Transverse colon (tissue), 4 donors: ENCODE results near the gene SKA2. TPM values are rescaled to one million over a fixed set of nuclear protein-coding genes. Genes with fewer than 3 reads are reported as not detected.

Source experiments
- DNase-seq: peaks from one replicate; pipeline ENCODE4 v3.0.0-alpha.2; 2019
- H3K27ac ChIP-seq, 4 donors: fragments of 200-600 bp; sonication (generic); 2 replicates each; pipeline ENCODE4 v1.5.1; 2016 to 2018; ENCODE audit warnings: inconsistent platforms in 4 of 4
- H3K27me3 ChIP-seq: fragments of 200-600 bp; sonication (generic); 2 replicates; pipeline ENCODE4 v1.5.1; 2017; ENCODE audit warnings: inconsistent platforms
- H3K36me3 ChIP-seq, 4 donors: fragments of 200-600 bp; sonication (generic); 2 replicates each; pipeline ENCODE4 v1.5.1; 2017 to 2019; ENCODE audit warnings: inconsistent platforms in 4 of 4
- H3K4me1 ChIP-seq, 4 donors: fragments of 200-600 bp; sonication (generic); 2 replicates each; pipeline ENCODE4 v1.5.1; 2017 to 2020; ENCODE audit warnings: inconsistent platforms in 4 of 4
- H3K4me3 ChIP-seq, 4 donors: fragments of 200-600 bp; sonication (generic); 1 replicate in 1 of 4; 2 replicates in 3 of 4; pipeline versions ENCODE4 v1.5.1 to v1.6.1; 2017 to 2019; ENCODE audit warnings: inconsistent platforms in 4 of 4
- H3K9me3 ChIP-seq, 2 donors: fragments of 200-600 bp; sonication (generic); 2 replicates each; pipeline ENCODE4 v1.5.1; 2017 to 2019; ENCODE audit warnings: inconsistent platforms in 2 of 2
- EP300 ChIP-seq: sonication (generic); formaldehyde crosslinking; IDR thresholded peaks from one replicate; pipeline ENCODE4 v1.6.1; 2017; ENCODE audit warnings: antibody characterized with exemption, low read depth
- POLR2A ChIP-seq: fragments of 450-650 bp; IDR thresholded peaks from one replicate; pipeline ENCODE4 v1.6.1; 2016; ENCODE audit warnings: antibody characterized with exemption, mild to moderate bottlenecking, moderate library complexity
- POLR2AphosphoS5 ChIP-seq, 3 donors: sonication (generic); formaldehyde crosslinking; IDR thresholded peaks; one replicate each; pipeline ENCODE4 v1.6.1; 2016; ENCODE audit warnings: antibody characterized with exemption in 3 of 3
- WGBS, 2 donors: methylation state at CpG; one replicate each; pipeline ENCODE4 v1.1.5; 2018; ENCODE audit warnings: low coverage in 1 of 2; 5-methylcytosine and 5-hydroxymethylcytosine counted together
- in situ Hi-C, 4 donors: fragments of 200-750 bp; cut with MboI; loops; one replicate each; pipeline versions ENCODE4 v1.15.0 to v1.15.1; 2017; ENCODE audit warnings: low sequenced_read_pairs in 3 of 4, low pct_ligation_motif_present in 1 of 4, low pct_unique_long_range_greater_than_20kb in 1 of 4
- intact Hi-C: fragments of 100-400 bp; cut with DNase I; formaldehyde crosslinking; loops from one replicate; pipeline ENCODE4 v1.15.1; 2023; ENCODE audit warnings: low total_unique reads
- total RNA-seq, 4 donors: library from RNA; depleted of rRNA; stranded (reverse); fragments of >200 nt; gene quantifications; one replicate each; pipeline ENCODE4 v1.1.0, GENCODE V29; 2016
- TF ChIP-seq, protein P1 (sequence below), 5 experiments: fragments of 200-600 bp in 3 of 5; fragments of 450-650 bp in 2 of 5; sonication (generic) in 3 of 5; IDR thresholded peaks; 1 replicate in 2 of 5; 2 replicates in 3 of 5; pipeline ENCODE4 v1.5.1; 2016 to 2017; ENCODE audit warnings: antibody characterized with exemption in 5 of 5, inconsistent platforms in 3 of 5, mild to moderate bottlenecking in 2 of 5, moderate library complexity in 1 of 5

The SKA2 gene
- total RNA-seq, 4 donors from 2014 or later = 11.9 to 40.3 (median 22.3) TPM

DNA sequence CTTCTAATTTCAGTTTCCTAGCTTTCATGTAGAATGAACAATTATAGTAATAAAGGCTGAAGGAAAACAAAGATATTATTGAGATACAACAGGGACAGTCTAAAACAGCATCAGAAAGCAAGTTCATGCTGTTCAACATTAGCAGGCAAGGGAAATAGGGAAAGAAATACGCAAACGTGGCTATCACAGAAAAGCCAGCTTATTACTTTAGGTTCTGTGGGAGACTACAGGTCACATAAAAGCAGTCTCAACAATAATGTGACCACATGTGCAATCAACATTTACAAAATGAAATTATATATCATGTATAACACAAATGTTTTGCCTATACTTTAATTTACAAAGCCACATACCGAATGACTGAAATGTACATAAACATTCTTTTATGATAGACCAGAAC is 43.4 kb downstream of the SKA2 start:
- TF ChIP-seq POLR2AphosphoS5 (IDR thresholded peaks at IDR 0.05) = no peak
- TF ChIP-seq, protein P1, sequence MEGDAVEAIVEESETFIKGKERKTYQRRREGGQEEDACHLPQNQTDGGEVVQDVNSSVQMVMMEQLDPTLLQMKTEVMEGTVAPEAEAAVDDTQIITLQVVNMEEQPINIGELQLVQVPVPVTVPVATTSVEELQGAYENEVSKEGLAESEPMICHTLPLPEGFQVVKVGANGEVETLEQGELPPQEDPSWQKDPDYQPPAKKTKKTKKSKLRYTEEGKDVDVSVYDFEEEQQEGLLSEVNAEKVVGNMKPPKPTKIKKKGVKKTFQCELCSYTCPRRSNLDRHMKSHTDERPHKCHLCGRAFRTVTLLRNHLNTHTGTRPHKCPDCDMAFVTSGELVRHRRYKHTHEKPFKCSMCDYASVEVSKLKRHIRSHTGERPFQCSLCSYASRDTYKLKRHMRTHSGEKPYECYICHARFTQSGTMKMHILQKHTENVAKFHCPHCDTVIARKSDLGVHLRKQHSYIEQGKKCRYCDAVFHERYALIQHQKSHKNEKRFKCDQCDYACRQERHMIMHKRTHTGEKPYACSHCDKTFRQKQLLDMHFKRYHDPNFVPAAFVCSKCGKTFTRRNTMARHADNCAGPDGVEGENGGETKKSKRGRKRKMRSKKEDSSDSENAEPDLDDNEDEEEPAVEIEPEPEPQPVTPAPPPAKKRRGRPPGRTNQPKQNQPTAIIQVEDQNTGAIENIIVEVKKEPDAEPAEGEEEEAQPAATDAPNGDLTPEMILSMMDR (IDR thresholded peaks at IDR 0.05) = no peak
- TF ChIP-seq EP300 = no peak
- TF ChIP-seq POLR2A = no peak
- intact Hi-C loops = no loop called here
- H3K4me1 ChIP-seq = peaks cover 0 to 15% (median 6%) of the 10 kb centered on the region in 4 donors
- H3K27ac ChIP-seq = no peak overlapping the region
- H3K4me3 ChIP-seq = no peak overlapping the region
- 80 to 87% methylated on average over 3 of the region's 3 CpGs for WGBS, 2 donors
- H3K9me3 ChIP-seq = no peaks in the 10 kb centered on the region
- no peaks in the 10 kb centered on the region for H3K27me3 ChIP-seq
- H3K36me3 ChIP-seq = peaks cover 0 to 1% (median 0%) of the 10 kb centered on the region in 4 donors
- in situ Hi-C loops = no loop called here
- no peak for DNase-seq

DNA sequence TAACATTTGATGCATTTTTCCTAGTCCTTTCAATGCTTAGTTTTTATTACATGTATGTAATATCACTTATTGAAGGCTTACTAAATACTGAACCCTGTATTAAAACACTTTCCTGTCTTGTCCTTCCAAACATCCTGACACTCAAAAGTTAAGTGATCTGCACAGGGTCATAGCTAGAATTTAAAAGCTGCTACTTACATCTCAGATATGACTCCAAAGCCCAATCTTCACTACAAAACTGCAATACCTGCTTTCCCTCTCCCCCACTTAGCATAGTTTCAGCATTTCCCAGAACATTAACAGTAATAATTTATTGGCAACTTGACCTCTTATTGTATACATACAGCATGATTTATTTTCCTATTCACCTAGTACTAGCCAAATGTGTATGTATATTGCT is 44.0 kb downstream of the SKA2 start:
- no peak for TF ChIP-seq POLR2A
- no peak for TF ChIP-seq EP300
- TF ChIP-seq POLR2AphosphoS5 (IDR thresholded peaks at IDR 0.05) = no peak
- TF ChIP-seq, protein P1 (IDR thresholded peaks at IDR 0.05) = no peak
- Histone ChIP-seq H3K27me3 (no peaks in the 10 kb centered on the region), H3K4me3 (no peak overlapping the region), H3K9me3 (no peaks in the 10 kb centered on the region), H3K4me1 (peaks cover 0 to 15% (median 6%) of the 10 kb centered on the region in 4 donors), H3K36me3 (peaks cover 0 to 1% (median 0%) of the 10 kb centered on the region in 4 donors), H3K27ac (no peak overlapping the region)
- DNase-seq = no peak
- in situ Hi-C loops (no loop called here), intact Hi-C loops (no loop called here)

DNA sequence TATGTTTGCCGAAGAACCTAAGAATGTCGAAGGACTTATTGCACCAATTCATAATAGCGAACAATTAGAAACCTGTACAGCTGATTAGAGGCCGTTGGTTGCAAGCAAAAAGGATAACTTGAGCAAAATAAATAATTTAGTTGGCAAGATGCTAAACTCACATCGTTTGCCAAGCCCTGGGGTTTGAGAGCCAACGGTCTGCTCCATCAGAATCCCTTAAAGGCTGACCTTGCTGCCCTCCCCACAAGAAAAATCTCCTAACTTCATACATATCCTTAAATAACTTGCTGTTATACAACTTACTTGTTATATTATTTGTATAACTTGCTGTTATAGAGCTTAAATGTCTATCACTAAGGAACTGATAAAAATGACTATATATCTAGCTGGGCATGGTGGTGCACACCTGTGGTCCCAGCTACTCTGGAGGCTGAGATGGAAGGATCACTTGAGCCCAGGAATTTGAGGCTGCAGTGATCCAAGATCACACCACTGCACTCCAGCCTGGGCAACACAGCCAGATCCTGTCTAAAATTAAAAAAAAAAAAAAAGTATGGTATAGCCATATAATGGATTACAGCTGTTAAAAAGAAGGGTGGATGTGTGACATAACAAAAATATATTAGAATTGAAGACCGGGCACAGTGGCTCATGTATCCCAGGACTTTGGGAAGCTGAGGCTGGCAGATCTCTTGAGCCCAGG is 46.4 kb downstream of the SKA2 start:
- H3K27me3 ChIP-seq = no peaks in the 10 kb centered on the region
- DNase-seq = no peak
- in situ Hi-C loops = no loop called here
- intact Hi-C loops = loop anchor here (10.0 kb wide), 1 partner anchor 46 kb away; the partner anchor contains the start of genes PRR11 and SKA2
- TF ChIP-seq, protein P1 (IDR thresholded peaks at IDR 0.05) = no peak
- TF ChIP-seq POLR2A (no peak), EP300 (no peak), POLR2AphosphoS5 (IDR thresholded peaks at IDR 0.05) (no peak)
- peaks cover 0 to 31% (median 11%) of the 10 kb centered on the region in 4 donors for H3K4me1 ChIP-seq
- H3K9me3 ChIP-seq = no peaks in the 10 kb centered on the region
- H3K27ac ChIP-seq = no peak overlapping the region
- 91 to 97% methylated on average over 7 of the region's 7 CpGs for WGBS, 2 donors
- peaks cover 0 to 1% (median 0%) of the 10 kb centered on the region in 4 donors for H3K36me3 ChIP-seq
- H3K4me3 ChIP-seq = no peak overlapping the region

DNA sequence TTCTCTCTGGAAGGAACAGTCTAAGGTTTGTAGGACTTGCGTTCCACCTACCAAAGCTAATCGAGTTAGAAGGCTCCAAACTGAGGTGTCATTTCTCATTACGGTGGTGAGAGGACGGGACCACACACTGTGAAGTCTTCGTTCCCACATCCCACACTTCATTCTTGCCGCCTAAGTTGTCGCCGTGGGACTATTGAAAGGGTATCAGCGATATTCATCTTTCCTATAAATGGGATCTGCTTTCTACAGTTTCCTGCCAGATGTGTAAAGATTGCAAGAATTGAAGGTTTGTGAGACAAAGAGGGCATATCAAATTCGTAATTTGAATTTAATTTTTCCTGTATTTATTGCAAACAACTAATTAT is 47.7 kb downstream of the SKA2 start:
- peaks cover 0 to 1% (median 0%) of the 10 kb centered on the region in 4 donors for H3K36me3 ChIP-seq
- DNase-seq = no peak
- peaks cover 0 to 31% (median 11%) of the 10 kb centered on the region in 4 donors for H3K4me1 ChIP-seq
- no peaks in the 10 kb centered on the region for H3K27me3 ChIP-seq
- intact Hi-C loops = loop anchor here (10.0 kb wide), 1 partner anchor 48 kb away; the partner anchor contains the start of genes PRR11 and SKA2
- WGBS, 2 donors = 0 to 1% methylated on average over 8 to 10 of the region's 10 CpGs
- H3K9me3 ChIP-seq = no peaks in the 10 kb centered on the region
- peak overlapping the region; percentile 94 to 98 (median 97) for H3K27ac ChIP-seq
- TF ChIP-seq POLR2A (no peak), POLR2AphosphoS5 (IDR thresholded peaks at IDR 0.05) (no peak), EP300 (no peak)
- TF ChIP-seq, protein P1 (IDR thresholded peaks at IDR 0.05) = no peak
- H3K4me3 ChIP-seq = peak overlapping the region; percentile 52 to 95 (median 76)
- in situ Hi-C loops = no loop called here
